Neural progenitor cell (in vitro differentiated cells): ENCODE measurements around the gene GJD4. TPM values are rescaled to one million over a fixed set of nuclear protein-coding genes. Genes with fewer than 3 reads are reported as not detected.

ENCODE experiments used
- DNase-seq: peaks from one replicate; pipeline ENCODE4 v3.0.0-alpha.2; 2016; ENCODE audit warnings: low spot score
- H2AFZ ChIP-seq: fragments of 200-600 bp; sonication (generic); replicated peaks from 2 replicates; pipeline ENCODE4 v1.6.1; 2016; ENCODE audit warnings: antibody characterized with exemption
- H3F3A ChIP-seq: fragments of 200-600 bp; sonication (generic); 2 replicates; pipeline ENCODE4 v1.6.1; 2016; ENCODE audit warnings: antibody characterized with exemption, low read depth
- H3K27ac ChIP-seq: fragments of 200-600 bp; sonication (generic); 2 replicates; pipeline ENCODE4 v1.5.1; 2016; ENCODE audit warnings: mild to moderate bottlenecking
- H3K27me3 ChIP-seq: fragments of 200-600 bp; sonication (generic); 2 replicates; pipeline ENCODE4 v1.6.1; 2016; ENCODE audit warnings: mild to moderate bottlenecking, moderate library complexity
- H3K36me3 ChIP-seq: fragments of 200-600 bp; sonication (generic); 2 replicates; pipeline ENCODE4 v1.5.1; 2016
- H3K4me1 ChIP-seq: fragments of 200-600 bp; sonication (generic); 2 replicates; pipeline ENCODE4 v1.6.1; 2016; ENCODE audit warnings: mixed run types
- H3K4me2 ChIP-seq: fragments of 200-600 bp; sonication (generic); 2 replicates; pipeline ENCODE4 v1.6.1; 2016
- H3K4me3 ChIP-seq: fragments of 200-600 bp; sonication (generic); 2 replicates; pipeline ENCODE4 v1.5.1; 2016
- H3K79me2 ChIP-seq: fragments of 200-600 bp; sonication (generic); 2 replicates; pipeline ENCODE4 v1.6.1; 2016; ENCODE audit warnings: low read depth
- H3K9ac ChIP-seq: fragments of 200-600 bp; sonication (generic); 2 replicates; pipeline ENCODE4 v1.6.1; 2016
- H3K9me3 ChIP-seq: fragments of 200-600 bp; sonication (generic); 2 replicates; pipeline ENCODE4 v1.5.1; 2016; ENCODE audit warnings: low read depth
- H4K20me1 ChIP-seq: fragments of 200-600 bp; sonication (generic); 2 replicates; pipeline ENCODE4 v1.6.1; 2016; ENCODE audit warnings: low read depth
- H3K27ac Mint-ChIP-seq: 3 replicates; pipeline ENCODE4 v1.8.0; 2021; ENCODE audit warnings: mixed read lengths
- H3K27me3 Mint-ChIP-seq: 2 replicates; pipeline ENCODE4 v1.8.0; 2022; ENCODE audit warnings: low read depth, mild to moderate bottlenecking, inconsistent platforms, moderate library complexity, mixed read lengths; ENCODE audit not compliant: insufficient read depth
- H3K36me3 Mint-ChIP-seq: 3 replicates; pipeline ENCODE4 v1.8.0; 2021; ENCODE audit warnings: mixed read lengths
- H3K4me1 Mint-ChIP-seq: 3 replicates; pipeline ENCODE4 v1.8.0; 2021; ENCODE audit warnings: mixed read lengths
- H3K4me3 Mint-ChIP-seq: 3 replicates; pipeline ENCODE4 v1.8.0; 2021; ENCODE audit warnings: mild to moderate bottlenecking, moderate library complexity, mixed read lengths
- H3K9me3 Mint-ChIP-seq: 3 replicates; pipeline ENCODE4 v1.8.0; 2020; ENCODE audit warnings: mixed read lengths
- CTCF ChIP-seq: fragments of 200-600 bp; sonication (generic); IDR thresholded peaks from 2 replicates; pipeline ENCODE4 v1.5.1; 2017; ENCODE audit warnings: antibody characterized with exemption, mild to moderate bottlenecking
- EZH2 ChIP-seq: fragments of 200-600 bp; sonication (generic); IDR thresholded peaks from 2 replicates; pipeline ENCODE4 v1.6.1; 2017; ENCODE audit warnings: antibody characterized with exemption, mild to moderate bottlenecking, moderate library complexity
- EZH2phosphoT487 ChIP-seq: fragments of 200-600 bp; sonication (generic); IDR thresholded peaks from 2 replicates; pipeline ENCODE4 v1.6.1; 2017; ENCODE audit warnings: antibody characterized with exemption
- total RNA-seq: library from RNA; depleted of rRNA; stranded (reverse); fragments of >200 nt; gene quantifications from 2 replicates; pipeline ENCODE4 v1.2.3, GENCODE V29; 2015; ENCODE audit warnings: low replicate concordance

The GJD4 gene
- total RNA-seq, 1 donor from 2014 or later, result not detected

DNA sequence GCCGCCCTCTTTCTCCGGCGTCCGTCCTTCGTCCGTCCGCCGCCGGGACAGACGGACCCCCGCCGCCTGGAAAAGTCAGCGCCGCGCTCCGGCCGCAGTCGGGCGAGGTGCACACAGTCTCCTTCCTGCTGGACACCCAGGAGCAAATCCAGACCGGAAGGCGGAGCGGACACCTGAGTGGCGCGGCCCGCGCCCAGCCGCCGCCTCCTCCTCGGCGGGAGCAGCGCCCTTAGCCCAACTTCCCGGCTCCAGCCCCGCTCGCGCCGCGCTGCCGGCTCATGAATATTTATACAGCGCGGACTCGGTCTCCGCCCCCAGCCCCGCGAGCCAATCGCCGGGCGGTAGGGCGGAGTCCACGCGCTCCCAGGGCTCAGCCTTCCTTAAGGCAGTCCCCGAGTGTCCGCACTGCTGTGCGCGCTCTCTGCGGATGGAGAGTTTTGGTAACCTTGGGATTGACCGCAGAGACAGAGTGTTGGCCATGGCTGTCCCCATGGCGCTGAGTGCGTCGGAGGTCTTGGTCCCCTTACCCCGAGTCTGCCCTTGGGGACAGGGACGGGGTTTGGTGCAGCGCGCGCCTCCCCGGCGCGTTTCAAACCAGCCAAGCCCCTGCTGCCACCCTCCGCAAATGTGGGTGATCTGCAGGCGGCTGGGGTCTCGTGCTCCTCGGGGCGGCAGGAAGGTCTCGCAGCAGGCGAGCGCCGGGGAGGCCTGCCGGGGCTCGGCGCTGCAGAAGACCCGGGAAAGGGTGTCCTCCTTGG lies 37.1 kb downstream of the GJD4 start, which contains the start of gene FZD8:
Gene FZD8, minus strand, starts transcription at position 262 of the 758 bp plus-strand sequence. CDS start 867 bp downstream, outside the sequence.
- peak within 1 kb of the TSS; percentile 94 for H3K4me3 ChIP-seq
- no peaks in the 10 kb centered on the region for H3K36me3 Mint-ChIP-seq
- H3K4me2 ChIP-seq, result peak within 1 kb of the TSS; percentile 94
- peaks cover 35% of the 10 kb centered on the region for H4K20me1 ChIP-seq
- H3K4me3 Mint-ChIP-seq, result peak within 1 kb of the TSS; percentile 92
- H3K27ac ChIP-seq, result no peak within 1 kb of the TSS
- peak within 1 kb of the TSS; percentile 69 for H2AFZ ChIP-seq
- no peak within 1 kb of the TSS for H3K27ac Mint-ChIP-seq
- DNase-seq, result peak; percentile 96
- peaks cover 56% of the 10 kb centered on the region for H3F3A ChIP-seq
- peaks cover 14% of the 10 kb centered on the region for H3K27me3 ChIP-seq
- TF ChIP-seq CTCF (peak; percentile 36), EZH2 (no peak)
- no peaks in the 10 kb centered on the region for H3K36me3 ChIP-seq
- H3K4me1 Mint-ChIP-seq, result peaks cover 30% of the 10 kb centered on the region
- no peaks in the 10 kb centered on the region for H3K9me3 Mint-ChIP-seq
- peaks cover 2% of the 10 kb centered on the region for H3K9me3 ChIP-seq
- H3K4me1 ChIP-seq, result peaks cover 41% of the 10 kb centered on the region
- no peak within 1 kb of the TSS for H3K9ac ChIP-seq
- peaks cover 31% of the 10 kb centered on the region for H3K79me2 ChIP-seq
- H3K27me3 Mint-ChIP-seq, result peaks cover 20% of the 10 kb centered on the region

- H3K27ac Mint-ChIP-seq, result no peak overlapping the region
- no peaks in the 10 kb centered on the region for H3K9me3 Mint-ChIP-seq
- peaks cover 31% of the 10 kb centered on the region for H3K79me2 ChIP-seq
- H3K27me3 ChIP-seq, result peaks cover 14% of the 10 kb centered on the region
- peak overlapping the region; percentile 94 for H3K4me2 ChIP-seq
- peaks cover 37% of the 10 kb centered on the region for H3K4me1 ChIP-seq
- H3K4me3 ChIP-seq, result peak overlapping the region; percentile 94
- peaks cover 6% of the 10 kb centered on the region for H3K9me3 ChIP-seq
- H3K27ac ChIP-seq, result no peak overlapping the region
- no peaks in the 10 kb centered on the region for H3K36me3 ChIP-seq
- H4K20me1 ChIP-seq, result peaks cover 32% of the 10 kb centered on the region
- peaks cover 20% of the 10 kb centered on the region for H3K27me3 Mint-ChIP-seq
- peak overlapping the region; percentile 92 for H3K4me3 Mint-ChIP-seq
- TF ChIP-seq CTCF, result no peak
- no peak for TF ChIP-seq EZH2phosphoT487
- TF ChIP-seq EZH2, result no peak
- H2AFZ ChIP-seq, result peak overlapping the region; percentile 69
- DNase-seq, result no peak
- no peaks in the 10 kb centered on the region for H3K36me3 Mint-ChIP-seq
- peaks cover 27% of the 10 kb centered on the region for H3K4me1 Mint-ChIP-seq
- peaks cover 51% of the 10 kb centered on the region for H3F3A ChIP-seq
- H3K9ac ChIP-seq, result no peak overlapping the region
Observed at GRCh38 chr10:35642793-35643114, 37.6 kb downstream of the GJD4 start.

GRCh38 chr10:35643151-35644049 lies 38.3 kb downstream of the GJD4 start:
- Histone ChIP-seq H3F3A (peaks cover 44% of the 10 kb centered on the region), H3K27ac (no peak overlapping the region), H4K20me1 (peaks cover 26% of the 10 kb centered on the region), H2AFZ (peak overlapping the region; percentile 69), H3K4me2 (peak overlapping the region; percentile 94), H3K9me3 (peaks cover 6% of the 10 kb centered on the region), H3K9ac (no peak overlapping the region), H3K36me3 (no peaks in the 10 kb centered on the region), H3K79me2 (peaks cover 30% of the 10 kb centered on the region), H3K27me3 (peaks cover 14% of the 10 kb centered on the region), H3K4me1 (peaks cover 31% of the 10 kb centered on the region), H3K4me3 (peak overlapping the region; percentile 94)
- H3K27me3 Mint-ChIP-seq, result peaks cover 17% of the 10 kb centered on the region
- no peak overlapping the region for H3K27ac Mint-ChIP-seq
- no peaks in the 10 kb centered on the region for H3K36me3 Mint-ChIP-seq
- peak; percentile 81 for DNase-seq
- H3K9me3 Mint-ChIP-seq, result no peaks in the 10 kb centered on the region
- H3K4me3 Mint-ChIP-seq, result peak overlapping the region; percentile 92
- peaks cover 20% of the 10 kb centered on the region for H3K4me1 Mint-ChIP-seq
- TF ChIP-seq EZH2phosphoT487, result no peak
- peak; percentile 5 for TF ChIP-seq CTCF
- TF ChIP-seq EZH2, result no peak
